ENCODE measurements around the gene UBE3C.

UBE3C gene

DNA sequence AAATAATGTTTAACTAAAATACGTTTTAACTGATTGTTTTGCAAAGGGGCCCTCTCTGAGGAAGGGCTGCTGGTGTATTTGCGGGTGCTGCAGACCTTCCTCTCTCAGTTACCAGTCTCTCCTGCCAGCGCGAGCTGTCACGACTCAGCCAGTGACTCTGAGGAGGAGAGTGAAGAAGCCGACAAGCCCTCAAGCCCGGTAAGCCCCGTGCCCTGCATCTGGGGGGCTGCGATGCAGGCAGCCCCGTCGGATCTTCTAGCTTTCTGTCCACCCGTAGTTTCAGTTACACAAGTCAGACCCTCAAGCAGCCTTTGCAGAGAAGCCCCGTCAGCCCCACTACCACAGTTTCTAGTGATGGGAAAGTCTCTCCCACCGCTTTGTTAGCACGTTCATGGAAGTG, 45.1 kb downstream of the UBE3C start:
- DNase-seq, result no peak

DNA sequence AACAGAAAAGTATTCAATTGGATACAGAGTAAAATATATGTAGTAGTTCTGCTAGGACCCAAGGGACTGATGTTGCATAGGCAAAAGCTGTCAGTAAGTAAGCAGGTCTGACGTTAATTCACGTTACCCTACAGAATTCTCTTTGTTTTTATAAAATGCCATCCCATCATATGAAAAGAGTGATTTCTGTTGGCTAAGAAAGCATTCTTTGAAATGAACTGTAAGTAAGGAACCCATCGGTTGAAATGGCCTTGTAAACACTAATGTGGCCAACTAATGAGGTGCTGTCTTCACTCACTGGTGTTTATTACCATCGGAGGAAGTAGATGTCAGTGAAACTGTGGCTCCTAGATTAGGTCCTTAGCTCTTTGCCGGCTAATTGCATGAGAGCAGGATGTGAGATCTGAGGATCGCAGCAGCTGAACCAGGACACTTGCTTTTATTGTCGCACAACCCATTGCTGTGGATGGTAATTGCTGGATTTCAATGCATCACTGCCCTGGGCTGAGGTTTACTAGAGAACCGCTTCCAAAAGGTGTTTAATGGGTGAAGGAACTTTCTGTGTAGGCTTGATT, 49.5 kb downstream of the UBE3C start:
- DNase-seq, result no peak

DNA sequence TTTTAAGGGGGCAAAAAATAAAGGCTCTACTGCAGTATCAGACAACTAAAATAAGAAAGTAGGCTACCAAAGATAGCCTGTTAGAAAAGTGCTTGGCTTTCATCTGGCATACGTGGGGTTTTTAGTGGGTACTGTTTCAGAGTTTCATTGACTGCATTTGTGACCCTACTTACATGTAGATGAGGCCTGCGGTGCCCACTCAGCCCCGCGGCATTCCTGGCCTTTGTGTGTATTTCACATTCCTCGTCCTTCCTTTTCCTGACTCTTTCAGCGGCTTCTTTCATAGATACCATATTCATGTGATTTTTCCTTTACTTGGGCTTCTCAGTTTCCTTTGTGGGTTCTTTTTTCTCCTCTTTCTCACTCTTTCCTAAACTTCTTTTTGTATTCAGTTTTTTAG, 50.7 kb downstream of the UBE3C start:
- no peak for DNase-seq

DNA sequence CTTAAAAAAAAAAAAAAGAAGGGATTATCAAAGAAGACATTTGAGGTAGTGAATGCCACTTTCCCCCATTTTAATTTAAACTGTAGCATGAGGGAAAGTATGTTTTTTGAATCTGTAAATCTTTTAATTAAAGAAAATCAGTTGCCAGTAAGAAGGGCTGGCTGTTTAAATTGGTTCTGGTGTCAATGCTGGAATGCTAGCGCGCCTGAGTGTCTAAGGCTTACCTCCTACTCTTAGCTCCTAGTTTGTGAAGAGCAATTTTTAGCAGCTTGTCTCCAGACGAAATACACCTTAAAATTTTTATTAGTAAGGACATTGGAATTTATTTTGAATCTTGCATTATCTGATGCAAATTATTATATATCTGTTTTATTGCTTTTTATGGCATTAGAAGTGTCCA, 54.1 kb downstream of the UBE3C start:
- DNase-seq, result no peak

DNA sequence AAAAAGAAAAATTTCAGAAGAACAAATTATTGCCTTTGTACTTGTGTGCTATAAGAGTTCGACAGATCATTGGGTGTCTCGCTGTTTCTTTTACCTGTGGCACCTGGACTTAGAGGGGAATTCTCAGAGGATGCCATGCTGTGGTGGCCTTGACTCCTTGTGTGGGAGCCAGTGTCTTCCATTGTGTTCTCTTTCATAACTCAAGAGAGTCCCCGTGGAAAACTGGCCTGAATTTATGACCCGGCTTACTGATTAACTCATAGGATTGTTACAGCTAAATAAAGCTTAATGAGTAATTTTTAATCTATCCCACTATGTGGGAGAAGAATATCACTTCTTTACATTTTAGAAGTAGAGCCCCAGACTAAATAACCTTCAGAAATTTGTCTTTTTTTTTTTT, 54.5 kb downstream of the UBE3C start:
- DNase-seq, result no peak

DNA sequence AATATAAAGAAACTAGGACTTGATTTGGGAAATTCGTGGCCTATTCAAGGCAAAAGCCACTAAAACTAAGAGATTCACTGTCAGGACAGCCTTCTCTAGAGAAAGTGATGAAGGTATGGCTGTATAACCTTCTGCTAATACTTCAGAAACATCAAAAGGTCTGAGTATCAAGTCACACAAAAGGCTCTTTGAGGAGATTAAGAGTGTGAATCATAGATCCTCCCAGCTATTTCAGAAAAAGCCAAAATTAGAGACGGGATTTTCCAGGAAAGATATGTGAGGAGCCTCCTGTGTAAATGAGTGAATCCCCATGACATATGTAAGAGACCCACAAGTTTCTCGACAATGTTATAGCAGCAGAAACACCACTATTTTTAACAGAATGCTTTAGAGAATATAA, 56.2 kb downstream of the UBE3C start:
- no peak for DNase-seq

DNA sequence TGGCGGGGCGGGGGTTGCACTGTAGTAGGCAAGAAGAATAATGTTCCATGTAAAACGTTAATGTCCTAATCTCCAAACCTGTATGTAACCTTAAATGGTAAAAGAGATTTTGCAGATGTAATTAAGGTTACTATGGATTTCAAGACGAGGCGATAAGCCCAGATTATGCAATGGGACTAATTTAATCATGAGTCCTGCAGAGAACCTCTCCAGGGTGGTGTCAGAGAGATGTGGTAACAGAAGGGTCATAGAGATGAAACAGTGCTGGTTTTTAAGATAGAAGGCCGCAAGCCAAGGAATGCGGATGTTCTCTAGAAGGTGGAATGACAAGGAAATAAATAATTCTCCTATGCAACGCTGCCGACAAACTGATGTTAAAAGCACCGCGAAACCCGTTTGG, 57.1 kb downstream of the UBE3C start:
- no peak for DNase-seq

DNA sequence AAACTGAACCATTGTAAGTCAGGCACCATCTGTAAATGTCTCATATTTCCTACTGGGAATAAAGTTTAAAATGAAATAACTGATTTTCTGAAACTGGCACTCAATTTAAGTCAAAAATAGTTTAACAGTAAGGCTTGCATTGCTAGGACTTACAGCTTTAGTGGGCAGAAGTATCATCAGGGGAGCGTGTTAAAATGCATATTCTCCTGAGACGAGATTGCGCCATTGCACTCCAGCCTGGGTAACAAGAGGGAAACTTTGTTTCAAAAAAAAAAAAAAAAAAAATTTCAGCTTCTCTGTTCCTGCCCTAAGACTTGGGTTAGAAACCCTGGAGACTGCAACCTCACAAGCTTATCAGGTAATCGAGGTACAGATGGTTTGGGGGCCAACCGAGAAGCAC, 65.4 kb downstream of the UBE3C start:
- no peak for DNase-seq

DNA sequence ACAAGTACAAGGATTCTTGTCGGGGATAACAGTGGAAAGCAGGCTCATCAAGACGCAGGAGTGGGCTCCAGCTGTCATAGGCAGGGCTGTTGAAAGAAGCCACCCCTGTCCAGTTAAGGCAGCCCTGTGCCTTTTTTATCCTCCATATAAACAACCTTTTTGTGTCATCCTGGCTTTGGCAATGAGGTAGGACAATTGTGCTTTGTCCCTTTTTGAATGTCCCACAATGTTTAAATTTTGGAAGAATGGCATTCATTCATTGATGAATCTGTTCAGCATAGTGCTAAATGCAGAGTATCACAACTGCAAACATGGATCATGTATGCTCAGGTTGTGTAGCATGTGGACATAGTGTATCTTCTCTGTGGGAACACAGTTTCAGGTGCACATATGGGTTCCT, 66.7 kb downstream of the UBE3C start:
- DNase-seq, result no peak

DNA sequence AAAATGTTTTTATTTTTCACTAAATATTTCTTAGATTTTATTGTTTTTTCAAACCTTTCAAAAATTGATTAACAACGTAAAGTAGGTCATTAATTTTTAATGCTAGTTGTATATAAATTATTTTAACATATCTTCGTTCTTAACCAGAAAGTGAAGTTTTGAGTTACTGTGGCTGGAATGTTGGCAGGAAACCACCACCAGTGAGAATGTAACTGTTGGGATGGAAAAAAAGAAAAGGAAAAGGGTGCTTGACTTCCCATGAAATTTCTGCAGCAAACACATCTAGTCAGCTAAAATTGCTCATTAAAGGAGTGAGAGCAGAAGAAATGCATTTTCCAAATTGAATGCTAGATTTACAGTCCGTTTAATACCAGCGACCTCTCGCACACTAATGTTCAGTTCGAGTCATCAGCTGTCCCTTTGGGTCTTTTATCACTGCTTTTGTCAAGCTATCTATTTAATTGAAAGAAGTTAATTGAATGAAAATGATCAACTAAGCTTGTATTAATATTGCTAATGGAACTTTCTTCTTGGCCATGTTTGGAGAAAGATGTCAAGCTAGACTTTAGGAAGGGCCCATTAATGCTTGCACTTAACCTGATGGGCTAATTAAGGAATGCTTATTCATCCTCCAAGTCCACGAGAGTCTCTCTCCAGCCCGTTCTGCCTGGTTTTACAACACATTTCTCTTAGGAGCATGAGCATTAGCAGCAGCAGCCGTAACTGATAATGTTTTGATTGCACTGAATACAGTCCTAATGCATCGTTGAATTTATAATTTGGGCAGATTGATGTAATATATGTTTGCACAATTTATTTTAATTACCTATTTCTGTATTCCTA, 70.1 kb downstream of the UBE3C start:
- DNase-seq, result no peak

DNA sequence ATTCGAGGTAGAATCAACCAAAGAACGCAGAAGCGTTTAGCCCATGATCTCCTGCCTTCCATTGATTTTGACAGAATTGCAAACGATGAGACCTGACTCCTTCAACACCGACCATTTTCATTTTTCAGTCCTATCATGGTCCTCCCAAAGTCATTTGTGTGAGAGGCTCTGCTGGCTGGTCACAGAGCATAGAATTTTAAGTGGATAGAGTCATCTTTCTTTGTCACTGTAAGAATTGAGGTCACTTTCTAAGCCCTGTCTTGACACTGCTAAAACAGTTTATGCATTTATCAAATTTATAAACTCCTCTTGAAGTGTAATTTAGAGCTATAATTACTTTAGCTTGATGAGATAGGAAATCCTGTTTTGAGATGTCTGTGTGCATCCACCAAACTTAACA, 72.0 kb downstream of the UBE3C start:
- DNase-seq, result no peak

DNA sequence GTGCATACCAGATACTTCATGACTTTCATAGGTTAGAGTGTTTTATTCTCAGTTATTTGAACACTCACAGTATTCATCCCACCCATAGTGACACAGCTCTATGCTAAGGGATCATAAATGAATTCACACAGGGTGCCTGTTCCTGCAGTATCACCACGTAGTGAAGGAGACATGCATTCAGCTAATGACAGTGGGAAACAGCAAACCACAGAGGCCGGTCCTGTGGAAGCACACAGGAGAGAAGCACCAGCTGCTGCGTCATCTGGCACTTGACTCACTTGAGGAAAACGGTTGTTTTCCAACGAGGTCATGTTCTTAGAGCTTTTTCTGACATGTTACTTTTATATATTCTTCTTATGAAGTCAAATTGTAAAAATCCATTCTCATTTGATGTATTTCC, 73.0 kb downstream of the UBE3C start:
- DNase-seq, result no peak

DNA sequence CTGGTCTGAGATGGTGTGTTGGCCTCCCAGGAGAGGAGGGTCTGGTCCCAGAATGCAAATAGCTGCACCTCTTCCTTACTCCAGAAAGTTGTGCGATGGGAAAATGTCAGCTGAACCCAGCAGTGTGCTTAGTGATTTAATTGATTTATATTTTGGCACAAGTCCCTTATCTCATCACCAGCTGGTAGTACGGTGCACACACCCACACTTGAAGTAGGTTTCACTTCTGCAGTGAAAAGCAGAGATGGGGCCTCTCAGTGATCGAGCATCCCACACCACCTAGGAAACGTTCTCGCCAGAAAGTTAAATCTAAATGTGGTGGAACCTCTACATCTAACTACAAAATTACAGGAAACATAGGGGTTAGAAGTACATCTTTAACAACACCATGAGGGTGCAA, 80.4 kb downstream of the UBE3C start:
- DNase-seq, result no peak

DNA sequence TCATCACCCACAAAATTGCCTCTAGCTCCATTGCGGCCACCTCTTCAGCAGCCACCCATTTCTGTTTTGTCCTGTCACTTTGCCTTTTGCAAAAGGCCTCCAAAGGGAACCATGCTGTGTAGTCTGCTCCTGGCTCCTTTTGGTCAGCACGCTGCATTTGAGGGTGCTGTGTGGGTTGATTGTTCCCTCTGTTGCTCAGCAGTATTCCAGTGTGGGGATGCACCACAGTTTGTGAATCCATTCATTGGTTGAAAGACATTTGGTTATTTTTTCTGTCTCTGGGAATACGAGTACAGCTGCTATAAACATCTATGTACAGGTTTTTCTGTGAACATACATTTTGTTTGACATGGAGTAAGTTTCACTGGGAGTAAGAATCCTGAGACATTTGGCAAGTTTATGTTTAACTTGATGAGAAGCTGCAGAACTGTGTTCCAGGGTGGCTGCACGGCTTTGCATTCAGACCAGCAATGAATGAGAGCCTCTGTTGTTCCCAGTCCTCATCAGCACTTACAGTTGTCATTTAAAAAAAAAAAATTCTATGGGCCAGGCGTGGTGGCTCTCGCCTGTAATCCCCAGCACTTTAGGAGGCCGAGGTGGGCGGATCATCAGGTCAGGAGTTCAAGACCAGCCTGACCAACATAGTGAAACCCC, 82.3 kb downstream of the UBE3C start:
- DNase-seq, result no peak

DNA sequence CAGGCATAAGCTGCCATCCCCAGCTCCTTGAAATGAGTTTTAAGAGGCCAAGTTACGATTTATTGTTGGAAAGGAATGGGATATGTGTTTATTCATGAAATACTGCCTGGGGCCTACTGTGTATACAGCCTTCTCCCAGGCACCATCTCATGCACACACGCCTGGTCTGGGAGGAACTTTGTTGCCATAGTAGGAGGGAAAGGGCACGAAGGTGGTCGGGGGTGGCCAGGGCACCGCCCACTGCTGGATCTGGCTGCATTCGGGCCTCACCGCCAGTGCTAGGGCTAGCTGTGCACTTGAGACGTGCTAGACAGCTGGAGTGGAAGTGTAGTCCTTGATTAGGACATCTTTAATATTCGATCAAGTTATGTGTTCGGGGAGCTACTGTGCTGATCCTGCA, 84.0 kb downstream of the UBE3C start:
- DNase-seq, result no peak

DNA sequence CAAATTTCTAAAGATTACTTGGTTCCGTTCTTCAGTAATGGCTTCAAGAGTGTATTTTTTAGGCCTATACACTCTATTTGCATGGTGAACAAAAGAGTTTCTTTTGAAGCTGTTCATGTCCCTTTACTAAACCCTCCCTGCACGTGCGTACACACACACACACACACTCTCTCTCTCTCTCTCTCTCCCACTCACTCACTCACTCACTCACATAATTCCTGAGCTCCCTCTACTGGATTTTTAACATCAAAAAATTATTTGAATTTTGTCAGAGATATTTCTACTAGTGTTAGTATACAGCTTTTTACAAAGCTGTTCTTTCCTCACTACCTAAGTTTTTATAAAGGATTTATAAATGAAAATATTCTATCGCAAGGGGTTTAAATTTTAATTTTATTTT, 85.9 kb downstream of the UBE3C start:
- peak in 1 of 2 experiments; percentile 9 for DNase-seq

DNA sequence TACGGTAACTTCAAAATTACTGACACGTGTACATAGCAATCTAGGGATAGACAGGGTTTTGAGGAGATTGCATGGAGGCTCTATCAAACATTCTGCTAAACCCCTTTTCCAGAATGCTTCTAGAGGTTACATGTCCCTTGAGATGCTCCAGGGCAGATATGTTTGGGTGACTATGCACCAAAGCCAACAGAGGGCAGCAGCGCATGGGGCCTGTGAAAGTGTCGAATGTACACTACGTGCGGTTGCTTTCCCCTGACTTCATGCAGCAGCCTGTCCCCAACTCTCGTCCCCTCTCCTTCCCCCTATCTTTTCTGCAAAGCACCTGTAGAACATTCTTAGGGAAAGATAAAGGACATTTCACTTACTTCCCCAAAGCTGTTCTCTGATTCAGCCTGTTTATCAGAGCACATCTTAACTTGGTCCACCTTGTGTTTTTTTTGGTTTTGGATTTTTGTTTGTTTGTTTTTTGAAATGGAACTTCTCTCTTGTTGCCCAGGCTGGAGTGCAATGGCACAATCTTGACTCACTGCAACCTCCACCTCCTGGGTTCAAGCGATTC, 90.2 kb downstream of the UBE3C start:
- peak; percentile 14 to 24 for DNase-seq

DNA sequence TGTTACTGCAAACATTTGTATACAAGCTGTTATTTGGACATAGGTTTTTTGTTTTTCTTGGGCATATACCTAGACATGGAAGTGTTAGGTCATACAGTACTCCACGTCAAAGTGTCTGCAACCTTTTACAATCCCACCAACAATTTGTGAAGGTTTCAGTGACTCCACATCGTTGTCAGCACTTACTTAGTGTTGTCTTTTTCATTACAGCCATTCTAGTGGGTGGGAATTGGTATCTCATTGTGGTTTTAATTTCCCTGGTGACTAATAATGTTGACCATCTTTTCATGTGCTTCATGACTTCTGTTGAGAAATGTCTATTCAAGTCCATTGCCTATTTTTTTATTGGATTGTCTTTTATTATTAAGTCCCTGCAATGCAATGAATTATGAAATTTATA, 95.0 kb downstream of the UBE3C start:
- no peak for DNase-seq

DNA sequence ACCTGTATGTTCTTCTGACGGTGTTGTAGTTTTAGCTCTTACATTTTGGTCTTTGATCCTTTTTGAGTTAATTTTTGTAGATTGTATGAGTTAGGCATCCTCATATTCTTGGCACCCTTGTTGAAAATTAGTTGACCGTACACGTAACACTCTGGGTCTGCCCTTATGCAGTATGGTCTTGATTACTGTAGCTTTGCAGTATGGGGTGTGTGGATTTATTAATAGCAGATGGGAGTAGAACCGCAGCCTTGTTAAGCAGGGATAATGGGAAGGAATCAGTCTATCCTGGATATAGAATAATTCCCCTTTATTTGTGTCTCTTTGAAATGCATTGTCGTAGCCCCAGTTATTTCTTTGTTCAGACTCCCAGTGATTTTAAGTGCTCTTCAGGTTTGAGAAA, 95.5 kb downstream of the UBE3C start:
- no peak for DNase-seq

DNA sequence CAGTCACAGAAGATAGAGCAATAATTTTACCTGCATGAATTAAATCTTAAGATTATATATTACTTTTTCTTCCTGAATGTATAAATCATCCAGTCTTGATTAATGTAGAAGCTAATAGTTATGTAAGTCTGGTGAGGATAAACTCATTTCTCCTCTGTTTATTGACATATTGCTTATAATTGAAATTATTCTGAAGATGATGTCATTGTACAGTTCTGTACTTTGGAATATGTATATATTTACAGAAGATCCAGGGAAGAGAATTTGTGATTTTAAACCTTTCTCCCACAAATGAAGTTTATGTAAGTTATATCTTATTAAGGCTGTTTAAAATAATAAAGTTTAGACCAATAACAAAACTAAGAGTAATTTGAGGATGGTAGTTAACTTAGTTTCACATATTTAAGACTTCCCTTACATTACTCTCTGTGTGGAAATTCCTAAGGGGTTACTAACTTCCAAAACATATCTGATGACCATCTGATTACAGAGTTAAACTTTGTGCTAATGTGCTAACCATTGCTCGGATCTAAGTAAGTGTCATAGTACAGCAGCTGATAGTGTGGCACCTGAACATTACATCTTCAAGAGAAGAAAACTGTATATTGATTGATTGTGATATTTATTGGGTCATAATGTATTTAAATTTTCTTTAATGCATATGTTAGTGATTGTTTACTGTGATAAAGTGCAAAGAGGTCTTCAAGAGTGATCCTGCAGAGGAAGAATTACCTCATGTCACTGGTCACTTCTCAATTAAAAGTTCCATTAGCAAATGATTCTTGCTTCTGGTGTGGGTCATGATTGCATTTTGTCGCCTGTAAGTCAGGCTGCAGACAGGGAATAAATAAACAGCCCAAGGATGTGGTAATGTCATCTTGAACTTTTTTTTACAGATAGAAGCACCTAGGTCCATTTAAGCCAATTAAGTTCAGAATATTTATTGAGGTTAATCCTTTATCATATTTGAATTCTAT, 96.9 kb downstream of the UBE3C start:
- DNase-seq, result no peak

DNA sequence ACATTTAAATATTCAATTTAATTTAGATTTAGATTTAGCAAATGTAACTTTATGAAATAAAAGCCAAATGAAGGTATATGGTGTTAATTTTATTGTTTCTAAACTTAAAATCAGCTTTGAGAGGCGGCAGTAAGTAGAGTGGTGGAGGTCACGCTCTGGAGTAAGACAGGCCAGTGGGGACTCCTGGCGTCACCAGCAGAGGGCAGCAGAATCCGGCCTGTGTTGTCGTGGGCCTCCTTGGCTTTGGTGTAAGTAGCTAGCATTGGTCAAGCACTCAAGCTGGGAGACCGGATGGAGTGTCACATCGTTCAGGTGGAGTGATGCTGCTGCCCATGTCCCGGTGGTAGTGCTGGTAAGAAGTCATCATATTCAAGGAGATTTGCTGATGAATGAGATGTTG, 99.4 kb downstream of the UBE3C start:
- DNase-seq, result no peak

DNA sequence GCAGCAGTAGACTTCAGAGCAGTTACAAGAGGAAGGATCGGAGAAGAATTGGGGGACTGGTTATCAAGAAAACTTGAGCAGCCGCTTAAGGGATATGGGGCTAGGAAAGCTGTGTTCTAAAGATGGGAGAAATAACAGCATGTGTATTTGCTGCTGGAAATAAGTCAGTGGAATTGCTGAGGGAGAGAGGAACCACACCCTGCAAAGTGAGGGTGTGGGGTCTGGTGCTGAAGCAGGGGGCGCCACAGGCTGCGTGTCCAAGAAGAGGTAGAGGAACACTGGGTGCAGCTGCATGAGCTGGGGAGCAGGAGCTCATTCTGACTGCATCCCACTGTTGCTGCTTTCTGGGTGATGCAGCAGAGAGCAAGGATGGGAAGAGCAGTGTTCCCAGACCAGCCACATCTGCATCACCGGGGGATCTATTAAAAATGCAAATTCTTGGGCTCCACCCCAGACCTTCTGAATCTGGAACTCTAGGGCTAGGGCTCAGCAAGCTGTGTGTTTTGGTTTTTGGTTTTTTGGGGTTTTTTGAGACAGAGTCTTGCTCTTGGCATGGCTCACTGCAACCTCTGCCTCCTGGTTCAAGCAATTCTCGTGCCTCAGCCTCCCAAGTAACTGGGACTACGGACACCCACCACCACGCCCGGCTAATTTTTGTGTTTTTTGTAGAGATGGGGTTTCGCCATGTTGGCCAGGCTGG, 101.0 kb downstream of the UBE3C start:
- DNase-seq, result no peak

All from AML-193 (cell line).